Liver (tissue), 3 donors: Measurements from ENCODE around the gene HSD3B2.

Source experiments
- ATF3 ChIP-seq: IDR thresholded peaks from 2 replicates; pipeline ENCODE4 v1.6.1; 2016; ENCODE audit warnings: antibody characterized with exemption
- CTCF ChIP-seq: fragments of 150-350 bp; IDR thresholded peaks from 2 replicates; pipeline ENCODE4 v1.5.1; 2017; ENCODE audit warnings: improper control_type of control experiment, low read depth, low read length; ENCODE audit not compliant: missing input control
- FOXA1 ChIP-seq: IDR thresholded peaks from 2 replicates; pipeline ENCODE4 v1.6.1; 2016; ENCODE audit warnings: antibody characterized with exemption
- GABPA ChIP-seq, 2 donors: IDR thresholded peaks in 1 of 2; conservative IDR thresholded peaks in 1 of 2; 2 replicates each; pipeline ENCODE4 v1.6.1; 2016; ENCODE audit warnings: antibody characterized with exemption in 2 of 2, mild to moderate bottlenecking in 1 of 2, moderate library complexity in 1 of 2
- MAX ChIP-seq: IDR thresholded peaks from 2 replicates; pipeline ENCODE4 v1.6.1; 2016; ENCODE audit warnings: antibody characterized with exemption
- RAD21 ChIP-seq, 2 donors: IDR thresholded peaks; 2 replicates each; pipeline ENCODE4 v1.6.1; 2016; ENCODE audit warnings: antibody characterized with exemption in 2 of 2, mild to moderate bottlenecking in 2 of 2
- REST ChIP-seq: IDR thresholded peaks from 2 replicates; pipeline ENCODE4 v1.6.1; 2016; ENCODE audit warnings: antibody characterized with exemption, mild to moderate bottlenecking
- SP1 ChIP-seq: IDR thresholded peaks from 2 replicates; pipeline ENCODE4 v1.6.1; 2018; ENCODE audit warnings: antibody characterized with exemption, mild to moderate bottlenecking
- TAF1 ChIP-seq: conservative IDR thresholded peaks from 2 replicates; pipeline ENCODE4 v1.6.1; 2016; ENCODE audit warnings: antibody characterized with exemption, mild to moderate bottlenecking
- YY1 ChIP-seq: IDR thresholded peaks from 2 replicates; pipeline ENCODE4 v1.6.1; 2016; ENCODE audit warnings: antibody characterized with exemption, mild to moderate bottlenecking
- donor health status: healthy.
- donor health status: healthy.

- TF ChIP-seq CTCF: no peak
- TF ChIP-seq RAD21 (IDR thresholded peaks at IDR 0.05): no peak
- TF ChIP-seq MAX: no peak
- TF ChIP-seq GABPA (IDR thresholded peaks at IDR 0.05 in 1 of 2, conservative IDR thresholded peaks at IDR 0.05 in 1 of 2): no peak
- TF ChIP-seq YY1: no peak
- TF ChIP-seq REST: no peak
- TF ChIP-seq TAF1: no peak
- TF ChIP-seq ATF3: no peak
- TF ChIP-seq FOXA1: no peak
- TF ChIP-seq SP1: no peak
These were observed 23.2 kb upstream of the HSD3B2 start for GRCh38 chr1:119391749-119392148.
